GM12878 (cell line): ENCODE measurements around the gene CBFB. TPM values are rescaled to one million over a fixed set of nuclear protein-coding genes. Genes with fewer than 3 reads are reported as not detected.

Experiments used
- ATAC-seq: fragments of 200-7000 bp; cut with Tn5 transposase; 3 replicates; pipeline ENCODE4 v1.9.1; 2020; ENCODE audit warnings: mild to moderate bottlenecking, moderate library complexity
- BruUV-seq: library from RNA; stranded (reverse); fragments of 400-500 nt; replicated peaks from 2 replicates; lab custom pipeline; 2021; lab: Mats Ljungman, UMichigan
- CTCF ChIA-PET: fragments of 300-600 bp; sonication (Branson Sonifier 250); formaldehyde crosslinking; extraction: SDS; loops from one replicate; lab custom pipeline; 2021; ENCODE audit warnings: inconsistent platforms; lab: Yijun Ruan, JAX
- POLR2A ChIA-PET: fragments of 350-600 bp; formaldehyde crosslinking; extraction: SDS; loops from one replicate; lab custom pipeline; 2021; ENCODE audit warnings: inconsistent platforms; lab: Charles Lee
- RAD21 ChIA-PET: fragments of 300-600 bp; sonication (Branson Sonifier 250); formaldehyde crosslinking; loops from one replicate; lab custom pipeline; 2023; ENCODE audit warnings: antibody characterized with exemption; ENCODE audit not compliant: unreplicated experiment; lab: Charles Lee
- SMC1A ChIA-PET: fragments of 300-600 bp; sonication (Branson Sonifier 250); formaldehyde crosslinking; loops from one replicate; lab custom pipeline; 2023; ENCODE audit not compliant: unreplicated experiment, uncharacterized antibody; lab: Charles Lee
- DNase-seq: peaks from one replicate; pipeline ENCODE4 v3.0.0-alpha.2; 2011; ENCODE audit warnings: low read depth, low spot score
- FAIRE-seq: peaks from 3 replicates; lab custom pipeline; 2011; peaks lifted over from hg19 to GRCh38; lab: Jason Lieb, UNC
- H2AFZ ChIP-seq: 2 replicates; pipeline ENCODE4 v1.6.0; 2011; ENCODE audit warnings: low read depth, low read length, control low read depth; ENCODE audit not compliant: control insufficient read depth
- H3K27ac ChIP-seq: 2 replicates; pipeline ENCODE4 v1.5.1; 2011; ENCODE audit warnings: control low read depth; ENCODE audit not compliant: control insufficient read depth, insufficient read depth
- H3K27me3 ChIP-seq, 2 experiments: replicated peaks in 1 of 2; 2 replicates each; pipeline versions ENCODE4 v1.6.0 to v1.6.1; 2011; ENCODE audit warnings: low read length in 1 of 2; ENCODE audit not compliant: control insufficient read depth in 2 of 2, insufficient read depth in 2 of 2
- H3K36me3 ChIP-seq, 2 experiments: 2 replicates each; pipeline ENCODE4 v1.5.1; 2011; ENCODE audit warnings: low read length in 1 of 2; ENCODE audit not compliant: control insufficient read depth in 2 of 2, insufficient read depth in 2 of 2
- H3K4me1 ChIP-seq: 2 replicates; pipeline ENCODE4 v1.6.1; 2011; ENCODE audit warnings: mild to moderate bottlenecking, low read length, moderate library complexity, mixed read lengths; ENCODE audit not compliant: control insufficient read depth, insufficient read depth
- H3K4me2 ChIP-seq: 2 replicates; pipeline ENCODE4 v1.6.0; 2011; ENCODE audit warnings: control low read depth; ENCODE audit not compliant: control insufficient read depth, insufficient read depth
- H3K4me3 ChIP-seq: fragments of 200-600 bp; sonication (generic); 2 replicates; pipeline ENCODE4 v1.5.1; 2016
- H3K79me2 ChIP-seq: 2 replicates; pipeline ENCODE4 v1.6.0; 2011; ENCODE audit warnings: low read length; ENCODE audit not compliant: control insufficient read depth, insufficient read depth
- H3K9ac ChIP-seq: 2 replicates; pipeline ENCODE4 v1.8.0; 2011; ENCODE audit warnings: low read length, control low read depth, mixed read lengths; ENCODE audit not compliant: control insufficient read depth, insufficient read depth
- H3K9me3 ChIP-seq: replicated peaks from 3 replicates; pipeline ENCODE4 v1.5.1; 2011; ENCODE audit warnings: mild to moderate bottlenecking, low read length; ENCODE audit not compliant: control insufficient read depth, insufficient read depth
- H4K20me1 ChIP-seq: 2 replicates; pipeline ENCODE4 v1.6.0; 2011; ENCODE audit not compliant: control insufficient read depth, insufficient read depth
- CEBPB ChIP-seq, 2 experiments: fragments of 150-350 bp in 1 of 2; IDR thresholded peaks; 2 replicates each; pipeline ENCODE4 v1.6.1; 2012 to 2014; ENCODE audit warnings: low read depth in 2 of 2, low read length in 2 of 2, borderline replicate concordance in 1 of 2, inconsistent platforms in 1 of 2
- CREB1 ChIP-seq: IDR thresholded peaks from 2 replicates; pipeline ENCODE4 v1.6.1; 2012; ENCODE audit warnings: low read depth, mild to moderate bottlenecking, inconsistent platforms
- DPF2 ChIP-seq: fragments of 450-650 bp; IDR thresholded peaks from 2 replicates; pipeline ENCODE4 v1.6.1; 2017; ENCODE audit warnings: mild to moderate bottlenecking
- E2F8 ChIP-seq: fragments of 450-650 bp; IDR thresholded peaks from 2 replicates; pipeline ENCODE4 v1.6.1; 2018; ENCODE audit warnings: mild to moderate bottlenecking, low read depth, moderate library complexity; ENCODE audit not compliant: partially characterized antibody
- HSF1 ChIP-seq: fragments of 150-350 bp; IDR thresholded peaks from 2 replicates; pipeline ENCODE4 v1.6.1; 2014; ENCODE audit warnings: mild to moderate bottlenecking, low read depth, low read length
- IKZF2 ChIP-seq, 2 experiments: fragments of 450-650 bp; IDR thresholded peaks; 2 replicates each; pipeline ENCODE4 v1.6.1; 2017; ENCODE audit warnings: mild to moderate bottlenecking in 2 of 2, moderate library complexity in 2 of 2
- MAX ChIP-seq: IDR thresholded peaks from 2 replicates; pipeline ENCODE4 v1.6.1; 2012; ENCODE audit warnings: low read depth, low read length, improper control_type of control experiment
- MEF2B ChIP-seq: fragments of 450-650 bp; IDR thresholded peaks from 2 replicates; pipeline ENCODE4 v1.6.1; 2018; ENCODE audit warnings: mild to moderate bottlenecking, moderate library complexity; ENCODE audit not compliant: partially characterized antibody, poor library complexity, severe bottlenecking
- NR2F1 ChIP-seq: fragments of 450-650 bp; conservative IDR thresholded peaks from 2 replicates; pipeline ENCODE4 v1.6.1; 2017; ENCODE audit warnings: mild to moderate bottlenecking
- POLR2AphosphoS2 ChIP-seq: IDR thresholded peaks from 2 replicates; pipeline ENCODE4 v1.6.1; 2011; ENCODE audit warnings: low read depth, mild to moderate bottlenecking, low read length, improper control_type of control experiment, moderate library complexity
- POLR2AphosphoS5 ChIP-seq: IDR thresholded peaks from 2 replicates; pipeline ENCODE4 v1.6.1; 2011; ENCODE audit warnings: mild to moderate bottlenecking, low read length, inconsistent platforms
- SP1 ChIP-seq: IDR thresholded peaks from one replicate; pipeline ENCODE4 v1.6.1; 2011; ENCODE audit warnings: low read depth, low read length
- SPI1 ChIP-seq: IDR thresholded peaks from 2 replicates; pipeline ENCODE4 v1.6.1; 2011; ENCODE audit warnings: low read depth, mild to moderate bottlenecking, low read length, moderate library complexity, borderline replicate concordance; ENCODE audit not compliant: insufficient read depth
- STAT1 ChIP-seq: fragments of 450-650 bp; conservative IDR thresholded peaks from 2 replicates; pipeline ENCODE4 v1.6.1; 2014; ENCODE audit warnings: antibody characterized with exemption, mild to moderate bottlenecking
- SUPT20H ChIP-seq: IDR thresholded peaks from 2 replicates; pipeline ENCODE4 v1.6.1; 2011; ENCODE audit warnings: low read depth, mild to moderate bottlenecking, low read length, moderate library complexity, borderline replicate concordance; ENCODE audit not compliant: control insufficient read depth
- TCF7 ChIP-seq: IDR thresholded peaks from 2 replicates; pipeline ENCODE4 v1.6.1; 2014; ENCODE audit warnings: antibody characterized with exemption, borderline replicate concordance
- WGBS: methylation state at CpG from one replicate; pipeline ENCODE4 v1.1.6; 2016; ENCODE audit warnings: low lambda C conversion rate; ENCODE audit not compliant: insufficient replicate concordance, insufficient coverage; ENCODE audit errors: missing lambda C conversion rate; 5-methylcytosine and 5-hydroxymethylcytosine counted together
- in situ Hi-C: fragments of 300-500 bp; cut with MboI; formaldehyde crosslinking; loops from 9 replicates; pipeline ENCODE4 v1.14.3; 2018; ENCODE audit warnings: mixed read lengths
- intact Hi-C: fragments of 100-400 bp; cut with micrococcal nuclease; formaldehyde crosslinking; loops from one replicate; pipeline ENCODE4 v1.14.2; 2022; ENCODE audit not compliant: unreplicated experiment
- polyA plus RNA-seq, 11 experiments: library from polyadenylated mRNA; depleted of rRNA in 4 of 11; unstranded in 6 of 11; stranded (reverse) in 5 of 11; fragments of >200 nt; fragmentation: Nextera tagmentation in 4 of 11; fragmentation: Illumina TruSeq in 1 of 11; extraction: Ambion mirVana in 4 of 11; extraction: Trizol in 1 of 11; gene quantifications; 1 replicate in 1 of 11; 2 replicates in 10 of 11; pipeline versions ENCODE4 v1.2.1 to v1.2.3, GENCODE V29; 2011 to 2016; ENCODE audit warnings: inconsistent platforms in 2 of 11, missing spikeins in 2 of 11, low read depth in 1 of 11
- total RNA-seq, 4 experiments: library from RNA; depleted of rRNA in 3 of 4; stranded (reverse); fragments of >200 nt in 3 of 4; fragmentation: Illumina TruSeq in 1 of 4; extraction: Trizol in 1 of 4; gene quantifications; 2 replicates each; pipeline versions ENCODE4 v1.2.1 to v1.2.3, GENCODE V29; 2013 to 2021
- TF ChIP-seq, protein P1 (sequence below): fragments of 450-650 bp; IDR thresholded peaks from 2 replicates; pipeline ENCODE4 v1.6.1; 2017; ENCODE audit warnings: mild to moderate bottlenecking

CBFB gene
- total and polyA plus RNA-seq, 10 of the 15 experiments (the other 5 are each of a cell fraction or from before 2014, with no cell fraction given), result 25.3 to 83.8 (median 65.7) TPM

DNA sequence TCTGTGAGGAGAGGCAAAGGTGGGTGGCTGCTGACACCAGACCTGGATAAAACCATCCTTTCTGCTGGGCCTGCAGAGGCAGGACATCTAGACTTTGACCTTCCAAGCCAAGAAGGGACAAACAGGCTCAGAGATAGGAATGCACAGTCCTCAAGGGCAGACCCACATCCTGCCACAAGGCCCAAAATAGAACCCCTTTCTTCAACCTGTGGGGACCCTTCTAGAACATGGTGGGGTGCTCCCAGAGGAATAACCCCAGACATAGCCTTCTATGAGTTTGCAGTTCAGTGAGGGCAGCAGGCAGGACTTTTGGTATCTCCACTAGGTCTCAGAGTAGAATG is 3.8 kb upstream of the CBFB start (continued):
- no peak for TF ChIP-seq CREB1
- no peak for TF ChIP-seq IKZF2 (IDR thresholded peaks at IDR 0.05)
- TF ChIP-seq NR2F1, result no peak
- no peak for TF ChIP-seq SP1
- no peak for TF ChIP-seq DPF2

- Histone ChIP-seq H3K36me3 (no peaks in the 10 kb centered on the region), H3K27me3 (no peaks in the 10 kb centered on the region), H3K4me3 (no peak overlapping the region), H3K4me1 (peaks cover 13% of the 10 kb centered on the region), H3K4me2 (no peak overlapping the region), H3K9me3 (no peaks in the 10 kb centered on the region), H4K20me1 (no peaks in the 10 kb centered on the region), H2AFZ (no peak overlapping the region), H3K27ac (no peak overlapping the region), H3K79me2 (peaks cover 32% of the 10 kb centered on the region), H3K9ac (no peak overlapping the region)
- FAIRE-seq (no peak), ATAC-seq (no peak), DNase-seq (no peak)
- WGBS, result 93% methylated on average over 4 of the region's 4 CpGs
- ChIA-PET POLR2A (interaction anchor here (1.0 to 2.7 kb wide), 3 partner anchors 8 to 144 kb away, joined by 4 to 23 read pairs (median 15); partner anchors contain the start of genes FBXL8, NOL3 and TRADD), CTCF (interaction anchor here (0.9 to 3.8 kb wide), 6 partner anchors 9 to 159 kb away, joined by 3 to 54 read pairs (median 6); partner anchors contain the start of genes FBXL8 and TRADD), SMC1A (interaction anchor here (0.6 to 2.6 kb wide), 4 partner anchors 8 to 146 kb away, joined by 3 to 17 read pairs (median 4); partner anchors contain the start of genes FBXL8 and TRADD), RAD21 (interaction anchor here (1.3 to 1.8 kb wide), 2 partner anchors 9 to 129 kb away, joined by 3 to 4 read pairs; no protein-coding TSS in a partner anchor)
- in situ Hi-C loops, result loop anchor here (25.0 kb wide), 1 partner anchor 489 kb away; no protein-coding TSS in a partner anchor
- no TSS peak for BruUV-seq
- intact Hi-C loops, result no loop called here
- TF ChIP-seq, protein P1, sequence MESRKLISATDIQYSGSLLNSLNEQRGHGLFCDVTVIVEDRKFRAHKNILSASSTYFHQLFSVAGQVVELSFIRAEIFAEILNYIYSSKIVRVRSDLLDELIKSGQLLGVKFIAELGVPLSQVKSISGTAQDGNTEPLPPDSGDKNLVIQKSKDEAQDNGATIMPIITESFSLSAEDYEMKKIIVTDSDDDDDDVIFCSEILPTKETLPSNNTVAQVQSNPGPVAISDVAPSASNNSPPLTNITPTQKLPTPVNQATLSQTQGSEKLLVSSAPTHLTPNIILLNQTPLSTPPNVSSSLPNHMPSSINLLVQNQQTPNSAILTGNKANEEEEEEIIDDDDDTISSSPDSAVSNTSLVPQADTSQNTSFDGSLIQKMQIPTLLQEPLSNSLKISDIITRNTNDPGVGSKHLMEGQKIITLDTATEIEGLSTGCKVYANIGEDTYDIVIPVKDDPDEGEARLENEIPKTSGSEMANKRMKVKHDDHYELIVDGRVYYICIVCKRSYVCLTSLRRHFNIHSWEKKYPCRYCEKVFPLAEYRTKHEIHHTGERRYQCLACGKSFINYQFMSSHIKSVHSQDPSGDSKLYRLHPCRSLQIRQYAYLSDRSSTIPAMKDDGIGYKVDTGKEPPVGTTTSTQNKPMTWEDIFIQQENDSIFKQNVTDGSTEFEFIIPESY, result no peak
- TF ChIP-seq MAX (no peak), SPI1 (no peak), POLR2AphosphoS2 (no peak), CEBPB (IDR thresholded peaks at IDR 0.05; ENCODE audit: borderline replicate concordance in 1 of 2, low read depth in 2 of 2, low read length in 2 of 2) (no peak), STAT1 (no peak), TCF7 (no peak), MEF2B (no peak), POLR2AphosphoS5 (no peak), E2F8 (no peak), SUPT20H (no peak), HSF1 (no peak)
Observed at GRCh38 chr16:67026570-67026969, 2.4 kb upstream of the CBFB start.
